ENCODE data around the gene GKN2. TPM values are rescaled to one million over a fixed set of nuclear protein-coding genes. Genes with fewer than 3 reads are reported as not detected.

GKN2 gene
- total and polyA plus RNA-seq, 8 donors: 0.07 to 1.6 TPM; not detected in 6

- Histone ChIP-seq H3K9me3 (no peaks in the 10 kb centered on the region), H3K4me1 (no peaks in the 10 kb centered on the region), H3K36me3 (no peaks in the 10 kb centered on the region), H3K27ac (no peak overlapping the region), H3K27me3 (no peaks in the 10 kb centered on the region), H3K4me3 (no peak overlapping the region)
- 78 to 84% methylated on average over 1 of the region's 1 CpG for WGBS, 2 donors
- DNase-seq (no peak), ATAC-seq (no peak), FAIRE-seq (no peak)
- intact Hi-C loops (cut with DNase I): no loop called here
- no peak for TF ChIP-seq CTCF (IDR thresholded peaks at IDR 0.05)
Measured at GRCh38 chr2:68939962-68940361, 12.7 kb downstream of the GKN2 start.

- Histone ChIP-seq H3K36me3 (no peaks in the 10 kb centered on the region), H3K27ac (no peak overlapping the region), H3K9me3 (no peaks in the 10 kb centered on the region), H3K4me3 (no peak overlapping the region), H3K4me1 (no peaks in the 10 kb centered on the region), H3K27me3 (no peaks in the 10 kb centered on the region)
- FAIRE-seq: no peak
- intact Hi-C loops (cut with DNase I): no loop called here
- TF ChIP-seq CTCF (IDR thresholded peaks at IDR 0.05): no peak
- no peak for DNase-seq
- no peak for ATAC-seq
- 74 to 77% methylated on average over 3 of the region's 3 CpGs for WGBS, 2 donors
Measured at GRCh38 chr2:68938938-68939337, 13.8 kb downstream of the GKN2 start.

- Histone ChIP-seq H3K4me1 (no peaks in the 10 kb centered on the region), H3K9me3 (no peaks in the 10 kb centered on the region), H3K27me3 (no peaks in the 10 kb centered on the region), H3K27ac (no peak overlapping the region), H3K4me3 (no peak overlapping the region), H3K36me3 (no peaks in the 10 kb centered on the region)
- no peak for DNase-seq
- TF ChIP-seq CTCF (IDR thresholded peaks at IDR 0.05): no peak
- intact Hi-C loops (cut with DNase I): no loop called here
- WGBS, 2 donors: 67 to 80% methylated on average over 5 of the region's 5 CpGs
- no peak for ATAC-seq
- FAIRE-seq: no peak
Measured at GRCh38 chr2:68937346-68938055, 15.2 kb downstream of the GKN2 start.

GRCh38 chr2:68936889-68937288, 15.8 kb downstream of the GKN2 start:
- TF ChIP-seq CTCF (IDR thresholded peaks at IDR 0.05): no peak
- H3K27ac ChIP-seq: no peak overlapping the region
- ATAC-seq (peak in 1 of 4 donors; percentile 41), DNase-seq (no peak), FAIRE-seq (no peak)
- 62 to 68% methylated on average over 1 of the region's 1 CpG for WGBS, 2 donors
- no peaks in the 10 kb centered on the region for H3K4me1 ChIP-seq
- H3K9me3 ChIP-seq: no peaks in the 10 kb centered on the region
- H3K36me3 ChIP-seq: no peaks in the 10 kb centered on the region
- no peaks in the 10 kb centered on the region for H3K27me3 ChIP-seq
- intact Hi-C loops (cut with DNase I): no loop called here
- no peak overlapping the region for H3K4me3 ChIP-seq

GRCh38 chr2:68936427-68936826, 16.3 kb downstream of the GKN2 start:
- FAIRE-seq (no peak), DNase-seq (no peak), ATAC-seq (peak in 3 of 4 donors; percentile 30 to 77 (median 59))
- intact Hi-C loops (cut with DNase I): no loop called here
- 41 to 45% methylated on average over 2 of the region's 2 CpGs for WGBS, 2 donors
- no peak overlapping the region for H3K27ac ChIP-seq
- H3K36me3 ChIP-seq: no peaks in the 10 kb centered on the region
- H3K4me3 ChIP-seq: no peak overlapping the region
- H3K9me3 ChIP-seq: no peaks in the 10 kb centered on the region
- H3K4me1 ChIP-seq: no peaks in the 10 kb centered on the region
- no peaks in the 10 kb centered on the region for H3K27me3 ChIP-seq
- TF ChIP-seq CTCF (IDR thresholded peaks at IDR 0.05): no peak
